Dedifferentiated amniotic fluid mesenchymal stem cell (primary cell): ENCODE measurements around the gene RBM45.
A peak's percentile ranks its signal among the peaks of the same experiment; 100 is the strongest.
"Not testable (repeated sequence)": the region's sequence is repeated elsewhere in the genome, so short reads cannot be mapped to it uniquely, and the experiment has no call there.

Source experiments
- DNase-seq: peaks from one replicate; pipeline ENCODE4 v3.0.0-alpha.2; 2016; ENCODE audit errors: extremely low spot score

RBM45 gene

DNA sequence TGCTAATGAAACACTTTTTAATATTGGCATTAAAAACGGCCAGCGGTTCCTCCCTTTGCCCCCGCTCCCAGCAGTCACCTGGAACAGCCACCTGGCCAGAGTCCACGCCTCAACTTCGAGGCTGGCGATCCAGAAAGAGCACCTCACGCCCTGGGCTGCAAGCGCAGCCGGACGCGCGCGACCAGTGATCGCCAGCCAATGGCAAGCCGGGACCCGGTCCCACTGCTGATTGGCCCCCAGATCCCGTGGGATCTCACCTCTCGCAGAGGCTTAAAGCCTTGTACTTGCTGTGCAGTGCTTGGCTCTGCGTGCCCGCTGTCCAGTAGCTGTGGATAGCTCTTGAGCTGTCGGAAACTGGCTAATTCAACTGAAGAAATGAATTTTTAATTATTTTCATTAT lies 4.1 kb upstream of the RBM45 start:
- no peak for DNase-seq

DNA sequence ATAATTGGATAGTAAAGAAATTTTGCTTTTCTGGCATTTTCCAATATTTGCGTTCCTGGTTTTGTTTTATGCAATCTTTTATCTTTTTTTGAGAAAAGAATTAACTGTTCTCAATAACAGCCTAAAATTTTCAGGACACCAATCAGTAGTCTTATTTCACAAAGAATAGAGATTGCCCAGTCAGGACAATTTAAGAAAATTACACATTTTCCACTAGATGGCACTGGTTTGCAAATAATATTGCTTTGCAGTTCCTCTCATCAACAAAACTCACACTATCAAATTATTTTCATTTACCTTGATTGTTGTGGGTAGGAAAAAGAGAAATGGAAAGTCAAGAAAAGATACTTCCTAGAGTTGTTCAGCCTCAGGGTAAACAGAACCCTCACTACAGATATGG lies 2.4 kb upstream of the RBM45 start:
- peak; percentile 53 for DNase-seq

DNA sequence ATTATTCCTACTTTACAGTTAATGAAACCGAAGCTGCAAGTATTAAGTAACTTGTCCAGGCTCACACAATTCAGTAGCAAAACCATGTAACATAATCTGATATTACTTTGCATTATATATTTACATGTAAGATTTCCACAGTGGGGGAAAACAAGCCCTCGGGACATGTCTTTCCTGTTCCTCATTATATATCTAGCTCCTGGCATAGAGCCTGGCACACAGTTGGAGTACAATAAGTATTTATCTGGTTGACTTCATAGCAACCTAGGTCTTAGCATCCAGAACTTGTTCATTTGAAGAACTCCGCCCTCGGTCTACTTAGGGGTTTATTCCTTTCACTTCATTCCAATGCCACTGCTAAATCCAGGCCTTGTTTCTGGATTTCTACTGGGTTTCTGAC lies 1.6 kb upstream of the RBM45 start:
- no peak for DNase-seq

DNA sequence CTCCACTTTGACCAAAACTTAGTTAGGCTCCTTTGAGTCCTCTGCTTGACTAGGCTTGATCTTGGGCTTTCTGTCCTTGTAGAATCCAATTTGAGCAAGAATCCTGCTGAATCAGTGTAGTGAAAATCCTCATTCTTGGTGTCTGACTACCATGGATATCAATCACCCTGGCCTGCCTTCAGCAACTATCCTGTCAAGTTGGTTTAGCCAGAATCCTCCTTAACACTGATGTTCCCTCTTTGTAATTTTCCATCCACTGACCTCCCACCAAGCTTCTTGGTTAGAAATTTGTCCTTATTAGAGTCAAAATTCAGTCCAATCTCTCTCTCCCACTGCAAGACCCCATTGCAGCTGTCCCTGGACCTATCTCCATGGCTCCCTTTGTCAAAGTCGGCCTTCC lies 494 bp upstream of the RBM45 start:
- DNase-seq = no peak

DNA sequence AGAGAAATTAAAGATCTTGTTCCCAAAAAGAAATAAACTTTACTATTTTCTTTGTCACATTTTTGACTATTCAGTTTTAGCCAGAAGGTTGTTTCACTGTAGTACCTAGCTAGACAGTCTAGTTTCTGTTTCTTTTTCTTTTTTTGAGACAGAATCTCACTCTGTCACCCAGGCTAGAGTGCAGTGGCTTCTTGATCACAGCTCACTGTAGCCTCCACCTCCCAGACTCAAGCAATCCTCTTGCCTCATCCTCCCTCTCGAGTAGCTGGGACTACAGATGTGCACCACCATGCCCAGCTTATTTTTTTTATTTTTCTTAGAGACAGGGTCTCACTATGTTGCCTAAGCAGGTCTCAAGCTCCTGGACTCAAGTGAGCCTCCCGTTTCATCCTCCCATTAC lies 2.2 kb downstream of the RBM45 start:
- no peak for DNase-seq

DNA sequence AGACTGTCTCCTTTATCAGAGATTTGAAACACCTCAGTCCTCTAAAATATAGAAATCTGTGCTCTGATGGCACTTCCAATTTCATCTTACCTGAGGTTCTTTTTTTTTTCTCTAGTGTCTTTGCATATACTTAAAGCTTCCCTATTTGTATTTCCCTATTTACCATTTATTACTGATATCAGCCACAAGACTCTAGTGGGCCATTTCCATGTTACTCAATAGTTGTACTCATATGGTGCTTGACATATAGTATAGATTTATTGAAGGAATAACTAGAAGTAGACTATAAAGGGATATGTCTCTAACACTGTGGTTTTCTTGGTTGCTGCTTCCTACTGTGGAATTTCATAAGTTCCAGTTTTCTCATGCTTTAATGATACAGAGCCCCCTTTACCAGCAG lies 3.0 kb downstream of the RBM45 start:
- no peak for DNase-seq

DNA sequence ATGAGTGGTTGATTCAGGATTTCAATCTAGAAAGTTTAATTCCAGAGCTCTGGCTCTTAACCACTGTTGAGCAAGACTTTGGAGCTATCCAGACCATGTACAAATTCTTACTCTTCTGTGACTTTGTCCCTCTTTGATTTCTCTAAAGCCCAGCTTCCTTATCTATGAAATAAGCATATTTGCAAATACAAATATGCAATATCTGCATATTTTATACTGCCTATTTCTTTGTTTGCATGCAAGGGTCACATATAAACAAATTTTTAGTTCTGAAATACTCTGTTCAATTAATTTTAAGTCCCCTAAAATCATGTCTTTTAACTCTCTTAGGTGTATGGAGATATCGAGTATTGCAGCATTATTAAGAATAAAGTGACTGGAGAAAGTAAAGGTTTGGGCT lies 5.5 kb downstream of the RBM45 start:
- no peak for DNase-seq

DNA sequence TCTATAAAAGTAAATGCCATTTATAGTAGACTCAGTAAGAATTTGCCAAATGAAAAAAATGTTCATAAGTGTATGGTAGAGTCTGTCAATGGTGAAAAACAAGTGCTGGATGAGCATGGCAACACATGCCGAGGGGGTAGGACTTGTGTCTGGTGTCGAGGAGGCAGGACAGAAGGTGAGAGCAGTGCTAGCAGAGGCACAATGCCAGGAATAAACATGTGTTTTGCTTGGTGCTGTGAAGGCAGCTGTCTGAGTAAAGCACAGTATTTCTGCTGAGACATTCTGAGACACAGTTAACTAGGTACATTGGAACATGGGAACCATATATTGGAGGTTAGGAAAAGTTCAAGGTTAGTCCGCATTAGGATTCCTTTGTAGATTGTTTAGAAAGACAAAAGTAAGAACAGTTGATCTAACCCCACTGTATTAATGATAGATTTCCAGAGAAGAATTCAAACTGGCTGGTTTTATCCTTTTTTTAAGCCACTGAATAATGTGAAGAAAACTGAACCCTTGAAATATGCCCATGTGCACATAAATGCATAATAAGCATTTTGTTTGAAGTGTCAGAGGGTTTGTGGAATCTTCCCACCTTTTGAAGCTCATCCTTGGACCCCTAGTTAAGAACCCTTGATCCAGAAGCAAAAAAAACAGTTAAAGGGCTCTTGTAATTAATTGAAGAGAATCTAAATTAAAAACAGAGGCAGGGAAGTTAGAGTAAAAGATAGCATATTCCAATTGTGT lies 7.1 kb downstream of the RBM45 start:
- no peak for DNase-seq

DNA sequence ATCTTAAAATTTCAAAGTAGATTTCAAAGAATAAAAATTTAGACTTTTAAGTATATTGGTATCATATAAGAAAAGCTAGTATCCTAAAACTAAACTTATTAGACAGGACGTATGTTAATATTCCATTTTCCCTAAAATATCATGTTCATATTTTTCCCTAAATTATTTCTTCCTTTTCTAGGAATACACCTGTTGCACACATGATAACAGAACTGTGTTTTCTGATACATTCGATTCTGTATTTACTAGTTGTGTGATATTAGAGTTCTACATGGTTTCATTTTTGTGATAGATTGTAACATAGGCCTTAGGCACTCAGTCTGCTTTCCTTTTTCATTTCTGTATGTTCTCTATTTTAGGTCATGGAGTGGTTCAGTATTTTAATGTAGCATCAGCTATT lies 10.9 kb downstream of the RBM45 start:
- DNase-seq = no peak

DNA sequence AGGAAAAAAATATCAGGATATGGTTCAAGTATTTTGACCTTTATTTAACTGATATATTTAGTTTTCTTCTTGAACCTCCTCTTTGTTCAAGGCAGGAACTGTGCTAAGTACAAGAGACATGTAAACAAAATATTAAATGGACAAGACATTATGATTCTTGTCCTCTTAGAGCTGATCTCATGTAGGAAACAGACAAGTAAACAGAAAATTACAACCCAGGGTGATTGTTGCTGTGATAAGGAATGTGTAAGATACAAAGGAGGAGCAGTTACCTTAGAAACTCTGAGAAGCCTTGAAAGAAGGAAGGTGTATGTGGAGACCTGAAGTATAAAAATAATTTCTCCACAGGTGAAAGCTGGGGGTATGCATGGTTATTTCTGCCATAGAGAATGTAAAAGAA lies 12.9 kb downstream of the RBM45 start:
- no peak for DNase-seq

DNA sequence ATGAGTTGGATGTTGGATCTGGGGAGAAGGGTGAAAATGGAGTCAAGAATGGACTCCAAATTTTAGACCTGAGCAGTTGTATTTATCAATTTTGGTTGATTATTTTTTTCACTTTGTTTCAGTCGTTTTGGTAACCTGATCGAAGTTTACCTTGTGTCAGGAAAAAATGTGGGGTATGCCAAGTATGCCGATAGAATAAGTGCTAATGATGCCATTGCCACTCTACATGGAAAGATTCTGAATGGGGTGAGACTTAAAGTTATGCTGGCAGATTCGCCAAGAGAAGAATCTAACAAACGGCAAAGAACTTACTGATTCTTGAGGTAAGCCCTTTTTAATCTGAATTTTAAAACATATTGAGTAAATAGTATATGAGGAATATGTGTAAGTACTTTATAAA lies 13.6 kb downstream of the RBM45 start:
- DNase-seq = no peak

DNA sequence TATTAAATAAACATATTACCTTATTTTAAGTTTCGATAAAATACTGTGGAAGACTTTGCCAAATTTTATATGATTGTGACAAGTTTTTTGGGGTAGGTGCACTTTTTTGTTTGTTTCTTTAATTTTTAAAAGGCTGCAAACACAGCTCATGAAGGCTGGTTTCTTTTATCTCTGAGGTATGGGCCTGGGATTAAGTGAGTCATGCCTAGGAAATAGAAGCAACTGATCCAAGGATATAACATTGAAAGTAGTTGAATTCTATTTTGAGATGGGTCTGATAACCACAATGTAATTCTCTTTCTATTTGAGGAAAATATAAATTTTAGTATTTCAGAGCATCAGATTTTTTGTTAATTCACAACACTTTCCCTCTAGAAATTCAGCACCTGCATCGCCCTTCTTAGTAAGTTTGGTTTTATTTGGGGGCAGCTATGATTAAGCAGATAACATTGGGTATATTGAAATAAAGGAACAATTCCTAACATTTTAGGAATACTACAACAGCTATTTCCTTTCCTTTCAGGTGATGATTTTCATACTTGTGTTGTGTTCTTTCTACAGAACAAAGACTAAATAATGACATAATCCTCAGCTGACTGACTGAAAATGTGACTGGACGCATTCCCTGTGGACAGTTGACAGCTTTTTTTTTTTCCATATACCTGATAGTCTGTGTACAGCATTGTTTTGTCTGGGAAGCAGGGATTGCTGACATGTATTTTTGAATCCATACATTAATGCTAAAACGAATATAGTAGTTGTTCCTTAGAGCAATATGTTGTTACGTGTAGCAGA lies 16.8 kb downstream of the RBM45 start:
- no peak for DNase-seq

DNA sequence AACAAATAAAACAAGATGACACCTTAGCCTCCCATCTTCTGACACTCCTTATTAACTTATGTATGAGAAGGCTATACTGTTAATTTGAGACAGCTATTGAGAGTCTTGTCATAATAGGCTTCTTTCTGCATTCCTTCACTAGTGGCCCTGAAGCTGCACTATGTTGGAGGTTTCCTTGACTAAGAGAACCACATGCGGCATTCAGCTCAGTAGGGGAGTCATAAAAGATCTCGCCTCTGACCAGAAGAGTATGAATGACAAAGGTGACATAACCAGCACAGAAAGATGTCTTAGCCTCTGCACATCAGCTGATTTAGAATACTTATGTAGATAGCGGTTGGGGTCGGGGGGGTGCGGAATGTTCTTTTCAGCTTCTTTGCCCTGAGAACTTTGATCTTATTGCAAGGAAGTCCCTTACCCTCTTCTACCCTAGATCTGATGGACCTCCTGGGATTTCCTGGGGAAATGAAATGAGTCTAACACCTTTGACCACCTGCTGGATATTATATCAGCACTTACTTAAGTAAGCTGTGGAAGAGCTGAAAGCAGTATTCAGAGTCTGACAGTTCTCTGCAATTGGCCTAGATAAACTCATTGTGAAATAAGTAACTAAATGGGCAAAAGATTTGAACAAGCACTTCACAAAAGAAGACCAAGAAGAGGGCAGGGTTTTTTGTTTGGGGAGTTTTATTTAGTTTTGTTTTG lies 24.2 kb downstream of the RBM45 start:
- no peak for DNase-seq

DNA sequence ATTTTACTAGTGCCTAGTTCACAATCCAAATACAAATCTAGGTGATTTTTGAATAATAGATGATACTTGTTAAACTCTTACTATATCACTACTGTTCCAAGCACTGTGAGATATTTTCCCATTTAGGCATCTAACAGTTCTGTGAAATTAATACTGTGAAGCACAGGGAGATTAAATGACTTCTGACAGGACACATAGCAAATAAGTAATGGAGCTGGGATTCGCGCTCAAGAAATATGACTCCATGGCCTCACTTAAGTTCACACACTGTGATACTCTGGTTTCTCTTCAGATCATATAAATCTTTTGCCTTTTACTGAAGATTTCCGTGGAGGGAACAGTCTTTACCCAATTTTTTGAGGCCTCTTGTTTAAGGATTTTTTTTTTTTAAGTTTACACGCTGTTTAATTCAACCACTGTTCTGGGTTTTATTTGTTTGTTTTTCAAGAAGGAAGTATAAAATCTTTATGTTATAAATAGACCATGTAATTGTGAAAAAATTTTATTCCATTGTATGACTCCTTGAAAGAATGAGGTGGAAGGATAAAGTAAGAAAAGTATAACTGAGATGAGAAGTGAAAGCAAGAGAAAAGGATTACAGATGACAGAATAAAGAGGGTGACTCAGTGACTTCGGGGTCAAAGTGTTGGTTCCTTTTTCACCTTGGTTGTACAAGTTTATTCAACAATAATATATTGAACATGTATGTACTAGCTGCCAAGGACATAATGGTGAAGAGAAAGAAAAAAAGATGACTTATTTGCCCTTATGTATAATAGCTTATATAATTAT lies 30.2 kb downstream of the RBM45 start:
- no peak for DNase-seq

DNA sequence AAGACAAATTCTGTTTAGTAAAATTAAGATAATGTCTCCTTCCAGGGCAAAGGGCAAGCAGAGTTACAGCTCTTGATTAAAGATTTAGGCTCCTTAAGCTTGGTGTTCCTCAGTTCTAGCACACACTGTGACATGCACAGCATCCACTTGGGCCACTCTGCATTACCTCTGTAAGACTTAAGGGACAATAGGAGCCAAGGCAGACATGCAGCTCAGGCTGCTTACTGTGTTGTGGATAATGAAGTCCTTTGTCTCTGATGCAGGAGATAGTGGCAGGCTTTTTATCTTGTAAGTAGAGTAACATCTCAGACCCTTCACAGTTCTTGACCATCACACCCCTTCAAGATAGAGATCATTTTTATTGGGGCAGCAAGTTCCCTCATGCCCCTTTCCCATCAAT lies 31.2 kb downstream of the RBM45 start:
- no peak for DNase-seq

DNA sequence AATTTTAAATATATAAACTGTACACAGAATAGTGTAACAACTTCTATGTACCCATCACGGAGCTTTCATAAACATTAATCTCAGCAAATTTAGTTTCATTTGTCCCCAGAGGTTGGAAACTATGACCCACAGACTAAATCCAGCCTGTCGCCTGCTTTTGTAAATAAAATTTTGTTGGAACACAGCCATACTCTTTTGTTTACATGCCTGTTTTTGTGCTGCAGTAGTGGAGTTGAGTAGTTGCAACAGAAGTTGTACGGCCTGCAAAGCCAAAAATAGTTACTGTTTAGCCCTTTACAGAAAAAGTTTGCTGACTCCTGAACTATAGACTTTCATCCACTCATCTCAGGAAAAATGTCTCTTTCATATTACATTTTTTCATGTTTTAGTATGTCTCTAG lies 39.8 kb downstream of the RBM45 start:
- no peak for DNase-seq

DNA sequence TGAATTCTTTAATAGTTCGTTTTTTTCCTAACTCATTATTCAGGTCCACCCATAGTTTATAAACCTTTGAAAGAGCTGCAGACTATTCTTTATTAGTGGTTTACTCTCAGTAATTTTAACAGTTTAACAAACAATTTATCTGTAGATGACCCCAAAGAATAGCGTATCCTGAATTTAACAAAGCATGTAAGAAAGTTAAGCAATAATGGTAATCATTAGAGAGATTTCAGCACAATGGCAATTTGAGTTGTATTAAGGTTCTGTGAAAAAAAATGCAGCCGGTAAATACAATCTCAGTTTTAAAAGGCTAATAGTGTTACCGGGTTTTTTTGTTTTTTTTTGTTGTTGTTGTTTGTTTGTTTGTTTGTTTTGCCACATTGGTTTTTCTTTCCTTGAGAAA lies 40.3 kb downstream of the RBM45 start:
- DNase-seq = no peak

DNA sequence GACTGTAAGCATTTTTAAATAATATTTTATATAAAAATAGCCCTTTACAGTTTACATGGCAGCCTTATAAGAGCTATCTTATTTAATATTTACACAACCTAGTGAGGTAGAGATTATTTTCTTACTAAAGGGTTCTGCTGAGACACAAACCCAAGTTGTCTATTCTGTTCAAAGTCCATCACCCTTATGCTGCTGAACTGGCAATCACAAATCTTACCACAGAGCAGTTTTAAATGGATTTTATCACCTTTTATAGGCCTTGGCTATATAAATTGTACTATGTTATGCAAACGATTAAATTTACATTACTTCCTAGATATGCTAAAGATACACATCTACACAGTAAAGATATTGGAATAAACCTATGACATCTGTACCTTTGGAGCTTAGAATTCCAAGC lies 40.7 kb downstream of the RBM45 start:
- DNase-seq = no peak

DNA sequence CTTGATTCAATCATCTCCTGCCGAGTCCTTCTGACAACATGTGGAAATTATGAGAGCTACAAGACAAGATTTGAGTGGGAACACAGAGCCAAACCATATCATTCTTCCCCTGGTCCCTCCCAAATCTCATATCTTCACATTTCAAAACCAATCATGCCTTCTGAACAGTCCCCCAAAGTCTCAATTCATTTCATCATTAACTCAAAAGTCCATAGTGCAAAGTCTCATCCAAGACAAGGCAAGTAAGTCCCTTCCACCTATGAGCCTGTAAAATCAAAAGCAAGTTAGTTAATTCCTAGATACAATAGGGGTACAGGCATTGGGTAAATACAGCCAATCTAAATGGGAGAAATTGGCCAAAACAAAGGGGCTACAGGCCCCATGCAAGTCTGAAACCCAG lies 41.6 kb downstream of the RBM45 start:
- DNase-seq = not testable (repeated sequence)

DNA sequence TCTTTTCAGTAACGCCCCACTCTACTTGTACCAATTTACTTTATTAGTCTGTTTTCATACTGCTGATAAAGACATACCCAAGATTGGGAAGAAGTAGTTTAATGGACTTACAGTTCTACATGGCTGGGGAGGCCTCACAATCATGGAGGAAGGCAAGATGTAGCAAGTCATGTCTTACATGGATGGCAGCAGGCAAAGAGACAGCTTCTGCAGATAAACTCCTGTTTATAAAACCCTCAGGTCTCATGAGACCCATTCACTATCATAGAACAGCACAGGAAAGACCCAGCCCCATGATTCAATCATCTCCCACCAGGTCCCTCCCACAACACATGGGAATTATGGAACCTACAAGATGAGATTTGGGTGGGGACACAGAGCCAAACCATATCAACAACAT lies 43.3 kb downstream of the RBM45 start:
- no peak for DNase-seq

DNA sequence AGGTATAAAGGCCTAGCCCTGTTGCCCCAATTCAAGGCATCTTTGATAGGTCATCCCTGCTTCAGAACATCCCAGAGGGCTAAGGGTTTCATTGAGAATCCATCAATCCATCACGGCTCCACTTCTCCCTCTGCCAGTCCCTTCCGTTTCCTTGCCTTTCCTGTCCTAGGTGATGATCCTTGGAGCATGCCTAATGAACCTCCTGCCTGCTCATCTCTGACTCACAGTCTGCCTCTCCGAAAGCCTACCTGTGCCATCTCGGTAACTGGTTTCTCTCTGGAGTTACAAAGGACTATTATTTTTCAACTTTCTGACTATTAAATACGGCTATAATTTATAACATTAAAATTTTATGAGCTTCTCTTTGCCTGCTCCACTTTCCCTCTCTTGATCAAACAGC lies 45.3 kb downstream of the RBM45 start:
- DNase-seq = no peak

DNA sequence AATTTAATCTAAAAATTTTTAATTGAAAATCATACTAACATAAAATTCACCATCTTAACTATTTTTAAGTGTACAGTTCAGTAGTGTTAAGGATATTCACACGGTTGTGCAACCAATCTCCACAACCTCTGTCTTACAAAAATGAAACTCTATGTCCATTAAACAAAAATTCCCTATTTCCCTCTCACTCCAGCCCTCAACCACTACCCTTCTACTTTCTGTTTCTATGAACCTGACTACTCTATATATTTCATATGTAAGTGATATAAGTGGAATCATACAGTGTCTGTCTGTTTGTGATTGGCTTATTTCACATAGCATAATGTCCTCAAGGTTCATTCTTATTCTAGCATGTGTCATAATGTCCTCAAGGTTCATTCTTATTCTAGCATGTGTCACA lies 47.7 kb downstream of the RBM45 start:
- no peak for DNase-seq
